ENCODE data around the gene CAP2.

DNA sequence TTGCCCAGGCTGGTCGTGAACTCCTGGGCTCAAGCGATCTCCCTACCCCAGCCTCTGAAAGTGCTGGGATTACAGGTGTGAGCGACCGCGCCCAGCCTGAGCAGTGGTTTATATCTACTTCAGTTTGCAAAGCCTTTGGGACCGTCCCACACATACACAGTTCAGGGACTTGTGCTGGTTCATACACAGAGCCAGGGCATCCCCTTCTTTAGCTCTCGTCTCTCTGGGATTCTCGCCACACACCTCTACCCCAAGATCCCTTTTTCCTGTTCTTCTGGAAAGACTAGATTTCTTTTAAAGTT is 12.5 kb downstream of the CAP2 start:
- TF ChIP-seq POLR2AphosphoS5 (IDR thresholded peaks at IDR 0.05; ENCODE audit: low read depth, low read length) = no peak
- TF ChIP-seq, protein P1, sequence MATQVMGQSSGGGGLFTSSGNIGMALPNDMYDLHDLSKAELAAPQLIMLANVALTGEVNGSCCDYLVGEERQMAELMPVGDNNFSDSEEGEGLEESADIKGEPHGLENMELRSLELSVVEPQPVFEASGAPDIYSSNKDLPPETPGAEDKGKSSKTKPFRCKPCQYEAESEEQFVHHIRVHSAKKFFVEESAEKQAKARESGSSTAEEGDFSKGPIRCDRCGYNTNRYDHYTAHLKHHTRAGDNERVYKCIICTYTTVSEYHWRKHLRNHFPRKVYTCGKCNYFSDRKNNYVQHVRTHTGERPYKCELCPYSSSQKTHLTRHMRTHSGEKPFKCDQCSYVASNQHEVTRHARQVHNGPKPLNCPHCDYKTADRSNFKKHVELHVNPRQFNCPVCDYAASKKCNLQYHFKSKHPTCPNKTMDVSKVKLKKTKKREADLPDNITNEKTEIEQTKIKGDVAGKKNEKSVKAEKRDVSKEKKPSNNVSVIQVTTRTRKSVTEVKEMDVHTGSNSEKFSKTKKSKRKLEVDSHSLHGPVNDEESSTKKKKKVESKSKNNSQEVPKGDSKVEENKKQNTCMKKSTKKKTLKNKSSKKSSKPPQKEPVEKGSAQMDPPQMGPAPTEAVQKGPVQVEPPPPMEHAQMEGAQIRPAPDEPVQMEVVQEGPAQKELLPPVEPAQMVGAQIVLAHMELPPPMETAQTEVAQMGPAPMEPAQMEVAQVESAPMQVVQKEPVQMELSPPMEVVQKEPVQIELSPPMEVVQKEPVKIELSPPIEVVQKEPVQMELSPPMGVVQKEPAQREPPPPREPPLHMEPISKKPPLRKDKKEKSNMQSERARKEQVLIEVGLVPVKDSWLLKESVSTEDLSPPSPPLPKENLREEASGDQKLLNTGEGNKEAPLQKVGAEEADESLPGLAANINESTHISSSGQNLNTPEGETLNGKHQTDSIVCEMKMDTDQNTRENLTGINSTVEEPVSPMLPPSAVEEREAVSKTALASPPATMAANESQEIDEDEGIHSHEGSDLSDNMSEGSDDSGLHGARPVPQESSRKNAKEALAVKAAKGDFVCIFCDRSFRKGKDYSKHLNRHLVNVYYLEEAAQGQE (IDR thresholded peaks at IDR 0.05; ENCODE audit: insufficient read depth in 1 of 2, low read depth in 2 of 2, low read length in 2 of 2) = no peak
- TF ChIP-seq FOXP2 (optimal IDR thresholded peaks at IDR 0.05; ENCODE audit: borderline replicate concordance, extremely low read depth, extremely low read length, insufficient read depth) = no peak
- TF ChIP-seq TAF1 (IDR thresholded peaks at IDR 0.05; ENCODE audit: borderline replicate concordance, insufficient read depth, low read length) = no peak
